ENCODE results near the gene SIK3.

GRCh38 chr11:116895048-116895757, 203.0 kb downstream of the SIK3 start:
- TF ChIP-seq POLR2A (IDR thresholded peaks at IDR 0.05) = no peak
- peak; percentile 13 to 46 (median 21) for TF ChIP-seq CTCF (IDR thresholded peaks at IDR 0.05)
